Peyer's patch (tissue), 4 donors: ENCODE measurements around the gene MCUR1.
"Not testable (repeated sequence)": the region's sequence is repeated elsewhere in the genome, so short reads cannot be mapped to it uniquely, and the experiment has no call there.

Experiments used
- POLR2A ChIP-seq, 2 donors: fragments of 450-650 bp; IDR thresholded peaks; one replicate each; pipeline ENCODE4 v1.5.1; 2017; ENCODE audit warnings: antibody characterized with exemption in 2 of 2, mild to moderate bottlenecking in 2 of 2, moderate library complexity in 2 of 2
- TF ChIP-seq, protein P1 (sequence below), 6 experiments: fragments of 450-650 bp in 4 of 6; fragments of 200-600 bp in 2 of 6; sonication (generic) in 1 of 6; IDR thresholded peaks; one replicate each; pipeline ENCODE4 v1.5.1; 2017 to 2019; ENCODE audit warnings: antibody characterized with exemption in 6 of 6, mild to moderate bottlenecking in 3 of 6, moderate library complexity in 1 of 6

DNA sequence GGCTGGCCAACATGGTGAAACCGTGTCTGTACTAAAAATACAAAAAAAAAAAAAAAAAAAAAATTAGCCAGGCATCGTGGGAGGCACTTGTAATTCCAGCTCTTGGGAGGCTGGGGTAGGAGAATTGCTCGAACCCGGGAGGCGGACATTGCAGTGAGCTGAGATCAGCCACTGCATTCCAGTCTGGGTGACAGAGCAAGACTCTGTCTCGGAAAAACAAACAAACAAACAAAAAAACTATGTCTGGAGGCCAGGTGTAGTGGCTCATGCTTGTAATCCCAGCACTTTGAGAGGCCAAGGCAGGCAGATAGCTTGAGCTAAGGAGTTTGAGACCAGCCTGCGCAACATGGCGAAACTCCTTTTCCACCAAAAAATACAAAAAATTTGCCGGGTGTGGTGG is 38.9 kb downstream of the MCUR1 start:
- TF ChIP-seq, protein P1, sequence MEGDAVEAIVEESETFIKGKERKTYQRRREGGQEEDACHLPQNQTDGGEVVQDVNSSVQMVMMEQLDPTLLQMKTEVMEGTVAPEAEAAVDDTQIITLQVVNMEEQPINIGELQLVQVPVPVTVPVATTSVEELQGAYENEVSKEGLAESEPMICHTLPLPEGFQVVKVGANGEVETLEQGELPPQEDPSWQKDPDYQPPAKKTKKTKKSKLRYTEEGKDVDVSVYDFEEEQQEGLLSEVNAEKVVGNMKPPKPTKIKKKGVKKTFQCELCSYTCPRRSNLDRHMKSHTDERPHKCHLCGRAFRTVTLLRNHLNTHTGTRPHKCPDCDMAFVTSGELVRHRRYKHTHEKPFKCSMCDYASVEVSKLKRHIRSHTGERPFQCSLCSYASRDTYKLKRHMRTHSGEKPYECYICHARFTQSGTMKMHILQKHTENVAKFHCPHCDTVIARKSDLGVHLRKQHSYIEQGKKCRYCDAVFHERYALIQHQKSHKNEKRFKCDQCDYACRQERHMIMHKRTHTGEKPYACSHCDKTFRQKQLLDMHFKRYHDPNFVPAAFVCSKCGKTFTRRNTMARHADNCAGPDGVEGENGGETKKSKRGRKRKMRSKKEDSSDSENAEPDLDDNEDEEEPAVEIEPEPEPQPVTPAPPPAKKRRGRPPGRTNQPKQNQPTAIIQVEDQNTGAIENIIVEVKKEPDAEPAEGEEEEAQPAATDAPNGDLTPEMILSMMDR (IDR thresholded peaks at IDR 0.05), result not testable (repeated sequence)
- TF ChIP-seq POLR2A (IDR thresholded peaks at IDR 0.05), result not testable (repeated sequence)
